ENCODE measurements around the gene ATP4A. TPM values are rescaled to one million over a fixed set of nuclear protein-coding genes. Genes with fewer than 3 reads are reported as not detected.

The ATP4A gene
- total RNA-seq, 4 donors from 2014 or later = not detected

- Histone ChIP-seq H3K9me3 (no peaks in the 10 kb centered on the region), H3K27me3 (peaks cover 11% of the 10 kb centered on the region), H3K27ac (no peak overlapping the region), H3K4me1 (no peaks in the 10 kb centered on the region), H3K4me3 (no peak overlapping the region), H3K36me3 (no peaks in the 10 kb centered on the region)
- intact Hi-C loops (cut with DNase I; ENCODE audit: low total_unique reads) (no loop called here), in situ Hi-C loops (cut with MboI; ENCODE audit: low pct_ligation_motif_present in 1 of 4, low pct_unique_long_range_greater_than_20kb in 1 of 4, low sequenced_read_pairs in 3 of 4) (no loop called here)
- TF ChIP-seq POLR2A (IDR thresholded peaks at IDR 0.05) (no peak), EP300 (IDR thresholded peaks at IDR 0.05; ENCODE audit: low read depth) (no peak), CTCF (IDR thresholded peaks at IDR 0.05) (no peak), POLR2AphosphoS5 (IDR thresholded peaks at IDR 0.05) (no peak)
- no peak for DNase-seq
- 76 to 84% methylated on average over 3 of the region's 3 CpGs for WGBS, 2 donors (ENCODE audit: low coverage in 1 of 2)
Observed at GRCh38 chr19:35590875-35591274, 27.4 kb upstream of the ATP4A start.

- H3K36me3 ChIP-seq = no peaks in the 10 kb centered on the region
- H3K27ac ChIP-seq = no peak overlapping the region
- no peak for DNase-seq
- H3K27me3 ChIP-seq = peaks cover 10% of the 10 kb centered on the region
- H3K4me1 ChIP-seq = no peaks in the 10 kb centered on the region
- WGBS, 2 donors (ENCODE audit: low coverage in 1 of 2) = 20 to 48% methylated on average over 1 of the region's 1 CpG
- in situ Hi-C loops (cut with MboI; ENCODE audit: low pct_ligation_motif_present in 1 of 4, low pct_unique_long_range_greater_than_20kb in 1 of 4, low sequenced_read_pairs in 3 of 4) = no loop called here
- H3K9me3 ChIP-seq = no peaks in the 10 kb centered on the region
- H3K4me3 ChIP-seq = no peak overlapping the region
- TF ChIP-seq CTCF (IDR thresholded peaks at IDR 0.05) (no peak), EP300 (IDR thresholded peaks at IDR 0.05; ENCODE audit: low read depth) (no peak), POLR2AphosphoS5 (IDR thresholded peaks at IDR 0.05) (no peak), POLR2A (IDR thresholded peaks at IDR 0.05) (no peak)
- intact Hi-C loops (cut with DNase I; ENCODE audit: low total_unique reads) = no loop called here
Observed at GRCh38 chr19:35587321-35587720, 23.9 kb upstream of the ATP4A start.

GRCh38 chr19:35585848-35586247, 22.4 kb upstream of the ATP4A start, which contains the start of gene PMIS2:
Gene PMIS2, plus strand, starts transcription at chr19:35586173. Its CDS starts 87 bp downstream, at chr19:35586260.
- in situ Hi-C loops (cut with MboI; ENCODE audit: low pct_ligation_motif_present in 1 of 4, low pct_unique_long_range_greater_than_20kb in 1 of 4, low sequenced_read_pairs in 3 of 4) = no loop called here
- 53 to 54% methylated on average over 4 to 16 of the region's 16 CpGs for WGBS, 2 donors (ENCODE audit: low coverage in 1 of 2)

GRCh38 chr19:35582760-35583159, 19.3 kb upstream of the ATP4A start:
- no peak for TF ChIP-seq POLR2A (IDR thresholded peaks at IDR 0.05)
- no peaks in the 10 kb centered on the region for H3K4me1 ChIP-seq
- peaks cover 4% of the 10 kb centered on the region for H3K27me3 ChIP-seq
- H3K36me3 ChIP-seq = no peaks in the 10 kb centered on the region
- no peak overlapping the region for H3K4me3 ChIP-seq
- WGBS, 2 donors (ENCODE audit: low coverage in 1 of 2) = 80 to 89% methylated on average over 1 of the region's 1 CpG
- in situ Hi-C loops (cut with MboI; ENCODE audit: low pct_ligation_motif_present in 1 of 4, low pct_unique_long_range_greater_than_20kb in 1 of 4, low sequenced_read_pairs in 3 of 4) = no loop called here
- intact Hi-C loops (cut with DNase I; ENCODE audit: low total_unique reads) = no loop called here
- no peak overlapping the region for H3K27ac ChIP-seq
- DNase-seq = no peak
- H3K9me3 ChIP-seq = no peaks in the 10 kb centered on the region

More at GRCh38 chr19:35585848-35586247, 22.4 kb upstream of the ATP4A start, which contains the start of gene PMIS2:
- H3K9me3 ChIP-seq = no peaks in the 10 kb centered on the region
- peaks cover 4% of the 10 kb centered on the region for H3K27me3 ChIP-seq
- no peak within 1 kb of the TSS for H3K27ac ChIP-seq
- DNase-seq = no peak
- H3K4me1 ChIP-seq = no peaks in the 10 kb centered on the region
- intact Hi-C loops (cut with DNase I; ENCODE audit: low total_unique reads) = no loop called here
- no peak within 1 kb of the TSS for H3K4me3 ChIP-seq
- no peaks in the 10 kb centered on the region for H3K36me3 ChIP-seq
- TF ChIP-seq POLR2A (IDR thresholded peaks at IDR 0.05) (no peak), POLR2AphosphoS5 (IDR thresholded peaks at IDR 0.05) (no peak), CTCF (IDR thresholded peaks at IDR 0.05) (no peak), EP300 (IDR thresholded peaks at IDR 0.05; ENCODE audit: low read depth) (no peak)

- TF ChIP-seq POLR2AphosphoS5 (IDR thresholded peaks at IDR 0.05) (no peak), CTCF (IDR thresholded peaks at IDR 0.05) (no peak), POLR2A (IDR thresholded peaks at IDR 0.05) (no peak), EP300 (IDR thresholded peaks at IDR 0.05; ENCODE audit: low read depth) (no peak)
- WGBS, 2 donors (ENCODE audit: low coverage in 1 of 2) = 64 to 72% methylated on average over 5 to 7 of the region's 7 CpGs
- Histone ChIP-seq H3K9me3 (peaks cover 10 to 16% of the 10 kb centered on the region in 2 donors), H3K27ac (no peak overlapping the region), H3K4me1 (no peaks in the 10 kb centered on the region), H3K36me3 (no peaks in the 10 kb centered on the region), H3K27me3 (no peaks in the 10 kb centered on the region), H3K4me3 (no peak overlapping the region)
- no peak for DNase-seq
- in situ Hi-C loops (cut with MboI; ENCODE audit: low pct_ligation_motif_present in 1 of 4, low pct_unique_long_range_greater_than_20kb in 1 of 4, low sequenced_read_pairs in 3 of 4) (no loop called here), intact Hi-C loops (cut with DNase I; ENCODE audit: low total_unique reads) (loop anchor here (1.0 kb wide), 1 partner anchor 13 kb away; no protein-coding TSS in a partner anchor)
Observed at GRCh38 chr19:35578707-35579106, 15.2 kb upstream of the ATP4A start.

Measured in transverse colon (tissue), 4 donors.